ENCODE measurements around the gene NMRK2.
"Not testable (repeated sequence)": the region's sequence is repeated elsewhere in the genome, so short reads cannot be mapped to it uniquely, and the experiment has no call there.

NMRK2 gene

GRCh38 chr19:3954107-3954506, 21.2 kb downstream of the NMRK2 start:
- Histone ChIP-seq H3K9me2 (replicated peaks; ENCODE audit: low read depth, low read length) (no peaks in the 10 kb centered on the region), H3K36me3 (ENCODE audit: insufficient read depth, low read length) (no peaks in the 10 kb centered on the region), H3F3A (ENCODE audit: low read depth) (no peaks in the 10 kb centered on the region), H4K20me1 (ENCODE audit: insufficient read depth, low read length, poor library complexity, severe bottlenecking) (no peaks in the 10 kb centered on the region), H3K9me3 (ENCODE audit: insufficient read depth, low read depth, low read length) (no peaks in the 10 kb centered on the region), H3K27me3 (ENCODE audit: insufficient read depth, low read length, poor library complexity, severe bottlenecking) (no peaks in the 10 kb centered on the region), H3K9ac (ENCODE audit: low read depth, low read length, poor library complexity, severe bottlenecking) (no peak overlapping the region), H2AFZ (ENCODE audit: low read length) (no peak overlapping the region), H3K4me3 (ENCODE audit: low read length, poor library complexity, severe bottlenecking) (no peak overlapping the region), H3K4me1 (ENCODE audit: insufficient read depth, low read length, poor library complexity, severe bottlenecking) (peaks cover 7% of the 10 kb centered on the region), H3K79me2 (ENCODE audit: insufficient read depth, low read length) (peaks cover 10% of the 10 kb centered on the region; the same call in 1 of the 2 replicates), H3K4me2 (ENCODE audit: low read depth, low read length, poor library complexity, severe bottlenecking) (no peak overlapping the region)
- TF ChIP-seq EZH2phosphoT487 (IDR thresholded peaks at IDR 0.05; ENCODE audit: borderline replicate concordance) (no peak), CTCF (conservative IDR thresholded peaks at IDR 0.05; ENCODE audit: low read length) (no peak)

- H3K4me3 ChIP-seq (ENCODE audit: low read length, poor library complexity, severe bottlenecking); H3K79me2 ChIP-seq (ENCODE audit: insufficient read depth, low read length); H4K20me1 ChIP-seq (ENCODE audit: insufficient read depth, low read length, poor library complexity, severe bottlenecking); H3K9ac ChIP-seq (ENCODE audit: low read depth, low read length, poor library complexity, severe bottlenecking); H3K36me3 ChIP-seq (ENCODE audit: insufficient read depth, low read length); H3K4me2 ChIP-seq (ENCODE audit: low read depth, low read length, poor library complexity, severe bottlenecking); H3K27me3 ChIP-seq (ENCODE audit: insufficient read depth, low read length, poor library complexity, severe bottlenecking); H2AFZ ChIP-seq (ENCODE audit: low read length); H3K9me3 ChIP-seq (ENCODE audit: insufficient read depth, low read depth, low read length); H3K4me1 ChIP-seq (ENCODE audit: insufficient read depth, low read length, poor library complexity, severe bottlenecking); H3F3A ChIP-seq (ENCODE audit: low read depth); H3K9me2 ChIP-seq (replicated peaks; ENCODE audit: low read depth, low read length): not testable (repeated sequence)
Observed at GRCh38 chr19:3955276-3955675, 22.4 kb downstream of the NMRK2 start.

- Histone ChIP-seq H3K4me1 (ENCODE audit: insufficient read depth, low read length, poor library complexity, severe bottlenecking) (no peaks in the 10 kb centered on the region), H3K36me3 (ENCODE audit: insufficient read depth, low read length) (peaks cover 5% of the 10 kb centered on the region; the same call in 1 of the 2 replicates), H3K4me3 (ENCODE audit: low read length, poor library complexity, severe bottlenecking) (no peak overlapping the region), H3K79me2 (ENCODE audit: insufficient read depth, low read length) (peaks cover 10% of the 10 kb centered on the region; the same call in 1 of the 2 replicates), H2AFZ (ENCODE audit: low read length) (no peak overlapping the region), H4K20me1 (ENCODE audit: insufficient read depth, low read length, poor library complexity, severe bottlenecking) (no peaks in the 10 kb centered on the region), H3K9ac (ENCODE audit: low read depth, low read length, poor library complexity, severe bottlenecking) (no peak overlapping the region), H3K4me2 (ENCODE audit: low read depth, low read length, poor library complexity, severe bottlenecking) (no peak overlapping the region), H3K9me3 (ENCODE audit: insufficient read depth, low read depth, low read length) (no peaks in the 10 kb centered on the region), H3K27me3 (ENCODE audit: insufficient read depth, low read length, poor library complexity, severe bottlenecking) (no peaks in the 10 kb centered on the region), H3F3A (ENCODE audit: low read depth) (no peaks in the 10 kb centered on the region), H3K9me2 (replicated peaks; ENCODE audit: low read depth, low read length) (no peaks in the 10 kb centered on the region)
- TF ChIP-seq EZH2phosphoT487 (IDR thresholded peaks at IDR 0.05; ENCODE audit: borderline replicate concordance) (no peak), CTCF (conservative IDR thresholded peaks at IDR 0.05; ENCODE audit: low read length) (no peak)
Observed at GRCh38 chr19:3955688-3956087, 22.8 kb downstream of the NMRK2 start.

Data from Loucy (cell line).